H1 (cell line): Measurements from ENCODE around the gene REM1. TPM values are rescaled to one million over a fixed set of nuclear protein-coding genes. Genes with fewer than 3 reads are reported as not detected.

ENCODE experiments used
- CTCF ChIA-PET: fragments of 300-600 bp; sonication (Branson Sonifier 250); formaldehyde crosslinking; loops from one replicate; lab custom pipeline; 2021; ENCODE audit not compliant: partially characterized antibody; lab: Charles Lee
- POLR2A ChIA-PET: fragments of 300-600 bp; sonication (Branson Sonifier 250); formaldehyde crosslinking; loops from one replicate; lab custom pipeline; 2021; ENCODE audit warnings: inconsistent platforms; ENCODE audit not compliant: partially characterized antibody; lab: Charles Lee
- DNase-seq, 2 experiments: peaks; one replicate each; pipeline versions ENCODE4 v3.0.0 to v3.0.0-alpha.2; 2010 to 2022; ENCODE audit warnings: low spot score in 2 of 2, low read depth in 1 of 2, mixed read lengths in 1 of 2
- FAIRE-seq: peaks from 2 replicates; lab custom pipeline; 2011; peaks lifted over from hg19 to GRCh38; lab: Jason Lieb, UNC
- H2AFZ ChIP-seq: 2 replicates; pipeline ENCODE4 v1.8.1; 2012; ENCODE audit warnings: low read length, inconsistent platforms
- H2AK5ac ChIP-seq: 2 replicates; pipeline ENCODE4 v1.6.1; 2013; ENCODE audit warnings: low read depth, low read length
- H2BK120ac ChIP-seq: replicated peaks from 2 replicates; pipeline ENCODE3; 2013; ENCODE audit warnings: low read depth, low read length, inconsistent platforms
- H2BK12ac ChIP-seq: 2 replicates; pipeline ENCODE4 v1.6.1; 2013; ENCODE audit warnings: low read depth, low read length
- H2BK15ac ChIP-seq: 2 replicates; pipeline ENCODE4 v1.6.1; 2013; ENCODE audit warnings: low read length
- H2BK20ac ChIP-seq: 2 replicates; pipeline ENCODE4 v1.6.1; 2013; ENCODE audit warnings: low read length
- H2BK5ac ChIP-seq: 2 replicates; pipeline ENCODE4 v1.6.1; 2013; ENCODE audit warnings: low read depth, low read length
- H3K14ac ChIP-seq: 2 replicates; pipeline ENCODE4 v1.6.1; 2013; ENCODE audit warnings: inconsistent platforms; ENCODE audit not compliant: insufficient read length
- H3K18ac ChIP-seq: 2 replicates; pipeline ENCODE4 v1.6.1; 2013; ENCODE audit warnings: low read length; ENCODE audit errors: extremely low read depth
- H3K23ac ChIP-seq: 2 replicates; pipeline ENCODE4 v1.6.1; 2013; ENCODE audit warnings: inconsistent platforms; ENCODE audit not compliant: insufficient read length
- H3K23me2 ChIP-seq: 2 replicates; pipeline ENCODE4 v1.6.1; 2013; ENCODE audit warnings: low read depth, low read length
- H3K27ac ChIP-seq: 2 replicates; pipeline ENCODE4 v1.6.1; 2011; ENCODE audit warnings: low read depth, low read length, inconsistent platforms
- H3K27me3 ChIP-seq, 4 experiments: replicated peaks in 1 of 4; 1 replicate in 1 of 4; 2 replicates in 3 of 4; pipeline versions ENCODE4 v1.6.1 to v1.8.1; 2011 to 2013; ENCODE audit warnings: low read length in 3 of 4, mild to moderate bottlenecking in 3 of 4, inconsistent platforms in 2 of 4, mixed read lengths in 2 of 4, moderate library complexity in 1 of 4; ENCODE audit not compliant: control insufficient read depth in 3 of 4, insufficient read depth in 3 of 4; ENCODE audit errors: extremely low read depth in 1 of 4
- H3K36me3 ChIP-seq, 4 experiments: 2 replicates each; pipeline versions ENCODE4 v1.6.1 to v1.8.1; 2011 to 2013; ENCODE audit warnings: mild to moderate bottlenecking in 4 of 4, low read length in 3 of 4, moderate library complexity in 2 of 4, control low read depth in 1 of 4, inconsistent platforms in 1 of 4; ENCODE audit not compliant: insufficient read depth in 4 of 4, control insufficient read depth in 2 of 4
- H3K4ac ChIP-seq: replicated peaks from 2 replicates; pipeline ENCODE3; 2013; ENCODE audit warnings: low read length, low read depth, mixed read lengths, inconsistent platforms; ENCODE audit not compliant: insufficient read length
- H3K4me1 ChIP-seq, 4 experiments: replicated peaks in 1 of 4; 1 replicate in 1 of 4; 2 replicates in 3 of 4; pipeline versions ENCODE4 v1.6.1 to v1.8.1; 2011 to 2013; ENCODE audit warnings: low read length in 3 of 4, inconsistent platforms in 2 of 4, mixed read lengths in 1 of 4; ENCODE audit not compliant: insufficient read depth in 4 of 4, control insufficient read depth in 3 of 4
- H3K4me2 ChIP-seq, 2 experiments: 2 replicates each; pipeline versions ENCODE4 v1.6.1 to v1.8.1; 2011 to 2013; ENCODE audit warnings: low read depth in 2 of 2, low read length in 2 of 2, control low read depth in 1 of 2, inconsistent platforms in 1 of 2, mild to moderate bottlenecking in 1 of 2; ENCODE audit not compliant: insufficient read depth in 1 of 2
- H3K4me3 ChIP-seq, 4 experiments: fragments of 200-600, 300-600 bp in 1 of 4; sonication (generic), shearing (Covaris generic), sonication (Bioruptor Twin) in 1 of 4; 2 replicates each; pipeline versions ENCODE4 v1.5.1 to v1.8.1; 2011 to 2016; ENCODE audit warnings: low read length in 4 of 4, low read depth in 3 of 4, control low read depth in 2 of 4, inconsistent platforms in 2 of 4, mild to moderate bottlenecking in 2 of 4, mixed read lengths in 1 of 4, moderate library complexity in 1 of 4; ENCODE audit not compliant: insufficient read depth in 2 of 4; ENCODE audit errors: extremely low read depth in 1 of 4
- H3K56ac ChIP-seq: replicated peaks from 2 replicates; pipeline ENCODE3; 2013; ENCODE audit warnings: low read depth, mild to moderate bottlenecking, mixed read lengths, low read length, inconsistent platforms; ENCODE audit not compliant: insufficient read length
- H3K79me1 ChIP-seq: 2 replicates; pipeline ENCODE4 v1.6.1; 2013; ENCODE audit warnings: low read depth, low read length, control low read depth
- H3K79me2 ChIP-seq, 2 experiments: 2 replicates each; pipeline versions ENCODE4 v1.6.1 to v1.8.1; 2012 to 2013; ENCODE audit warnings: low read length in 2 of 2, mild to moderate bottlenecking in 2 of 2, inconsistent platforms in 1 of 2; ENCODE audit not compliant: insufficient read depth in 2 of 2, control insufficient read depth in 1 of 2
- H3K9ac ChIP-seq, 4 experiments: replicated peaks in 1 of 4; 1 replicate in 1 of 4; 2 replicates in 3 of 4; pipeline versions ENCODE4 v1.6.1 to v1.8.1; 2011 to 2013; ENCODE audit warnings: low read depth in 3 of 4, low read length in 3 of 4, control low read depth in 2 of 4, mild to moderate bottlenecking in 2 of 4, moderate library complexity in 2 of 4, inconsistent platforms in 1 of 4; ENCODE audit errors: extremely low read depth in 1 of 4
- H3K9me3 ChIP-seq, 2 experiments: 2 replicates each; pipeline versions ENCODE4 v1.6.1 to v1.8.1; 2012 to 2013; ENCODE audit warnings: mild to moderate bottlenecking in 2 of 2, moderate library complexity in 2 of 2, control low read depth in 1 of 2, inconsistent platforms in 1 of 2, low read depth in 1 of 2, low read length in 1 of 2, mixed read lengths in 1 of 2; ENCODE audit not compliant: insufficient read depth in 2 of 2
- H4K20me1 ChIP-seq, 2 experiments: replicated peaks in 1 of 2; 2 replicates each; pipeline versions ENCODE3 to v1.8.1; 2011 to 2013; ENCODE audit warnings: inconsistent platforms in 2 of 2, low read length in 2 of 2, mild to moderate bottlenecking in 1 of 2; ENCODE audit not compliant: insufficient read depth in 2 of 2, control insufficient read depth in 1 of 2
- H4K5ac ChIP-seq: 2 replicates; pipeline ENCODE4 v1.6.1; 2013; ENCODE audit warnings: low read length, low read depth, mixed read lengths, inconsistent platforms; ENCODE audit not compliant: insufficient read length
- H4K8ac ChIP-seq: 2 replicates; pipeline ENCODE4 v1.8.0; 2013; ENCODE audit warnings: mild to moderate bottlenecking, moderate library complexity, low read length, inconsistent platforms; ENCODE audit not compliant: insufficient read depth; ENCODE audit errors: extremely low read depth
- H4K91ac ChIP-seq: replicated peaks from 2 replicates; pipeline ENCODE3; 2013; ENCODE audit warnings: low read length, mixed read lengths, inconsistent platforms; ENCODE audit not compliant: insufficient read length
- NANOG ChIP-seq: IDR thresholded peaks from 2 replicates; pipeline ENCODE4 v1.6.1; 2011; ENCODE audit warnings: low read length, low read depth, mild to moderate bottlenecking, inconsistent platforms; ENCODE audit not compliant: insufficient read depth, poor library complexity, severe bottlenecking
- NRF1 ChIP-seq: IDR thresholded peaks from 2 replicates; pipeline ENCODE4 v1.6.1; 2011; ENCODE audit warnings: mild to moderate bottlenecking, low read depth, low read length, improper control_type of control experiment
- POU5F1 ChIP-seq: IDR thresholded peaks from 2 replicates; pipeline ENCODE4 v1.6.1; 2011; ENCODE audit warnings: low read depth, mild to moderate bottlenecking, low read length, moderate library complexity
- WGBS, 2 experiments: shearing (Covaris generic) in 1 of 2; methylation state at CpG; one replicate each; pipeline versions ENCODE4 v1.1.6 to v1.1.7; 2013 to 2015; ENCODE audit warnings: low lambda C conversion rate in 2 of 2, mixed read lengths in 2 of 2, inconsistent platforms in 1 of 2, low coverage in 1 of 2, missing lambda C conversion rate in 1 of 2; ENCODE audit not compliant: insufficient replicate concordance in 2 of 2, insufficient coverage in 1 of 2, insufficient read length in 1 of 2; ENCODE audit errors: extremely low coverage in 1 of 2, missing lambda C conversion rate in 1 of 2; 5-methylcytosine and 5-hydroxymethylcytosine counted together
- polyA plus RNA-seq, 7 experiments: library from polyadenylated mRNA; depleted of rRNA in 3 of 7; stranded (reverse) in 5 of 7; unstranded in 2 of 7; fragments of >200 nt in 5 of 7; fragments of 200-250 nt in 2 of 7; gene quantifications; 1 replicate in 5 of 7; 2 replicates in 1 of 7; 4 replicates in 1 of 7; pipeline versions ENCODE4 v1.2.1 to v1.2.3, GENCODE V29; 2011 to 2013; ENCODE audit warnings: missing spikeins in 2 of 7, mixed read lengths in 2 of 7
- total RNA-seq: library from RNA; stranded (reverse); fragmentation: NEBNext Ultra II Directional; extraction: Animal tissue kit (Norgen Biotek cat#: 25700); gene quantifications from 2 replicates; pipeline ENCODE4 v1.2.1, GENCODE V29; 2021

Gene REM1
- total and polyA plus RNA-seq, 2 of the 8 experiments (the other 6 are each of a cell fraction or from before 2014, with no cell fraction given): 0.05 TPM; not detected in 1

DNA sequence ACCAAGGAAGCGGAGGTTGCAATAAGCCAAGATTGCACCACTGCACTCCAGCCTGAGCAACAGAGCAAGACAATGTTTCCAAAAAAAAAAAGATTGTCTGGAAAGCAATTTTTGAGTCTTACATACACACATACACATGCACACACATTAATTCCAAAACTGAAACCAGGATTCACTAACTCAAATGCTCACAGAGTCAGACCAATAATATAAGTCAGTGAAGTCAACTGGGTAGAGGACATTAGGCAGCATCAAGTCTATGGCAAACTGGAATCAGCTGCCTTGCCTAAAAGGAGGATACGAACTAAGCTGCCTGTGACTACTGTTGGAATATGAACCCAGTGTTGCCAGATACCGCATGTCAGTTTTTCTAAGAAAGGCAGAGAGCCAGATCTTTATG lies 15.7 kb downstream of the REM1 start:
- no peaks in the 10 kb centered on the region for H3K27me3 ChIP-seq
- ChIA-PET CTCF (interaction anchor here (0.6 to 1.7 kb wide), 3 partner anchors 11 to 180 kb away, joined by 3 to 6 read pairs (median 5); no protein-coding TSS in a partner anchor), POLR2A (no interaction called here)
- peaks cover 51 to 59% of the 10 kb centered on the region in 2 experiments for H3K9me3 ChIP-seq
- H3K23ac ChIP-seq: no peak overlapping the region
- no peak for FAIRE-seq
- no peaks in the 10 kb centered on the region for H4K20me1 ChIP-seq
- 88% methylated on average over 3 of the region's 3 CpGs; no CpG with 5 or more reads in 1 of the 2 experiments for WGBS, 2 experiments
- H3K56ac ChIP-seq: no peak overlapping the region
- no peaks in the 10 kb centered on the region for H3K79me2 ChIP-seq
- no peak overlapping the region for H4K5ac ChIP-seq
- H2BK5ac ChIP-seq: no peak overlapping the region
- no peak overlapping the region for H2AK5ac ChIP-seq
- H2AFZ ChIP-seq: no peak overlapping the region
- H3K36me3 ChIP-seq: no peaks in the 10 kb centered on the region
- H3K9ac ChIP-seq: no peak overlapping the region
- H3K18ac ChIP-seq: no peak overlapping the region
- H3K4me2 ChIP-seq: no peak overlapping the region
- no peak for DNase-seq
- no peak overlapping the region for H3K27ac ChIP-seq
- no peak overlapping the region for H4K8ac ChIP-seq
- no peaks in the 10 kb centered on the region for H3K4me1 ChIP-seq
- no peak overlapping the region for H2BK15ac ChIP-seq
- H4K91ac ChIP-seq: no peak overlapping the region
- H2BK12ac ChIP-seq: no peak overlapping the region
- no peak overlapping the region for H3K14ac ChIP-seq
- H3K79me1 ChIP-seq: no peaks in the 10 kb centered on the region
- H2BK20ac ChIP-seq: no peak overlapping the region
- H3K23me2 ChIP-seq: no peaks in the 10 kb centered on the region
- no peak overlapping the region for H3K4ac ChIP-seq
- H3K4me3 ChIP-seq: no peak overlapping the region
- TF ChIP-seq NRF1: no peak
- TF ChIP-seq POU5F1: no peak
- TF ChIP-seq NANOG: no peak
- no peak overlapping the region for H2BK120ac ChIP-seq
